Measurements from ENCODE around the gene NASP. TPM values are rescaled to one million over a fixed set of nuclear protein-coding genes. Genes with fewer than 3 reads are reported as not detected.
"Not testable (repeated sequence)": the region's sequence is repeated elsewhere in the genome, so short reads cannot be mapped to it uniquely, and the experiment has no call there.

NASP gene
- total RNA-seq, 3 donors from 2014 or later (not counting 1 experiment from before 2014, with no cell fraction given), result 109 to 171 (median 121) TPM

GRCh38 chr1:45589861-45590260 lies 6.0 kb downstream of the NASP start:
- no peak for ATAC-seq
- Mint-ChIP-seq H3K36me3 (no peaks in the 10 kb centered on the region), H3K27me3 (ENCODE audit: low read depth in 2 of 2) (no peaks in the 10 kb centered on the region), H3K4me1 (peaks cover 30 to 31% of the 10 kb centered on the region in 2 donors), H3K9me3 (no peaks in the 10 kb centered on the region), H3K27ac (no peak overlapping the region), H3K4me3 (no peak overlapping the region)
- DNase-seq, result no peak
- Histone ChIP-seq H3K27me3 (ENCODE audit: control insufficient read depth, insufficient read depth, low read length) (no peaks in the 10 kb centered on the region), H3K4me3 (ENCODE audit: low read length) (no peak overlapping the region), H3K9me3 (ENCODE audit: control insufficient read depth, insufficient read depth, low read length) (no peaks in the 10 kb centered on the region), H3K36me3 (ENCODE audit: control insufficient read depth, insufficient read depth, low read length) (peaks cover 16% of the 10 kb centered on the region), H3K27ac (ENCODE audit: low read length) (no peak overlapping the region), H3K4me1 (ENCODE audit: control insufficient read depth, insufficient read depth, low read length) (peaks cover 21% of the 10 kb centered on the region)
- 46% methylated on average over 1 of the region's 1 CpG for WGBS (ENCODE audit: insufficient coverage)
- intact Hi-C loops (cut with micrococcal nuclease), result loop anchor here (10.0 kb wide), 1 partner anchor 855 kb away; the partner anchor contains the start of genes KIF2C and RNU5D-1
- TF ChIP-seq CTCF (IDR thresholded peaks at IDR 0.05), result no peak

- Mint-ChIP-seq H3K4me3 (no peak overlapping the region), H3K27me3 (ENCODE audit: low read depth in 2 of 2) (no peaks in the 10 kb centered on the region), H3K36me3 (no peaks in the 10 kb centered on the region), H3K4me1 (peaks cover 13 to 18% of the 10 kb centered on the region in 2 donors), H3K27ac (no peak overlapping the region), H3K9me3 (no peaks in the 10 kb centered on the region)
- Histone ChIP-seq H3K4me1 (ENCODE audit: control insufficient read depth, insufficient read depth, low read length) (no peaks in the 10 kb centered on the region), H3K9me3 (ENCODE audit: control insufficient read depth, insufficient read depth, low read length) (no peaks in the 10 kb centered on the region), H3K36me3 (ENCODE audit: control insufficient read depth, insufficient read depth, low read length) (peaks cover 26% of the 10 kb centered on the region), H3K4me3 (ENCODE audit: low read length) (no peak overlapping the region), H3K27me3 (ENCODE audit: control insufficient read depth, insufficient read depth, low read length) (no peaks in the 10 kb centered on the region), H3K27ac (ENCODE audit: low read length) (no peak overlapping the region)
- TF ChIP-seq CTCF (IDR thresholded peaks at IDR 0.05), result no peak
- DNase-seq (no peak), ATAC-seq (no peak)
- 94% methylated on average over 4 of the region's 4 CpGs for WGBS (ENCODE audit: insufficient coverage)
- intact Hi-C loops (cut with micrococcal nuclease), result no loop called here
Observed at GRCh38 chr1:45594412-45594811, 10.6 kb downstream of the NASP start.

- H3K4me3 ChIP-seq (ENCODE audit: low read length); H3K27me3 Mint-ChIP-seq (ENCODE audit: low read depth in 2 of 2); H3K4me3 Mint-ChIP-seq; H3K27ac ChIP-seq (ENCODE audit: low read length); intact Hi-C loops (cut with micrococcal nuclease); ATAC-seq; H3K36me3 Mint-ChIP-seq; H3K4me1 ChIP-seq (ENCODE audit: control insufficient read depth, insufficient read depth, low read length); H3K27me3 ChIP-seq (ENCODE audit: control insufficient read depth, insufficient read depth, low read length); H3K9me3 ChIP-seq (ENCODE audit: control insufficient read depth, insufficient read depth, low read length); DNase-seq; H3K9me3 Mint-ChIP-seq: not testable (repeated sequence)
- Mint-ChIP-seq H3K4me1 (peaks cover 25 to 37% of the 10 kb centered on the region in 2 donors), H3K27ac (peak overlapping the region in 1 of 2 donors; percentile 41)
- peaks cover 24% of the 10 kb centered on the region for H3K36me3 ChIP-seq (ENCODE audit: control insufficient read depth, insufficient read depth, low read length)
- 96% methylated on average over 8 of the region's 8 CpGs for WGBS (ENCODE audit: insufficient coverage)
Observed at GRCh38 chr1:45596765-45597164, 12.9 kb downstream of the NASP start.

- Mint-ChIP-seq H3K9me3 (no peaks in the 10 kb centered on the region), H3K4me3 (no peak overlapping the region), H3K4me1 (peaks cover 29 to 38% of the 10 kb centered on the region in 2 donors), H3K27ac (no peak overlapping the region), H3K36me3 (peaks cover 17% of the 10 kb centered on the region), H3K27me3 (ENCODE audit: low read depth in 2 of 2) (no peaks in the 10 kb centered on the region)
- H3K9me3 ChIP-seq (ENCODE audit: control insufficient read depth, insufficient read depth, low read length), result no peaks in the 10 kb centered on the region
- no peak overlapping the region for H3K27ac ChIP-seq (ENCODE audit: low read length)
- TF ChIP-seq CTCF (IDR thresholded peaks at IDR 0.05), result no peak
- WGBS (ENCODE audit: insufficient coverage), result 100% methylated on average over 2 of the region's 2 CpGs
- no peak overlapping the region for H3K4me3 ChIP-seq (ENCODE audit: low read length)
- H3K27me3 ChIP-seq (ENCODE audit: control insufficient read depth, insufficient read depth, low read length), result no peaks in the 10 kb centered on the region
- no peak for DNase-seq
- ATAC-seq, result no peak
- peaks cover 48% of the 10 kb centered on the region for H3K36me3 ChIP-seq (ENCODE audit: control insufficient read depth, insufficient read depth, low read length)
- H3K4me1 ChIP-seq (ENCODE audit: control insufficient read depth, insufficient read depth, low read length), result no peaks in the 10 kb centered on the region
- intact Hi-C loops (cut with micrococcal nuclease), result no loop called here
Observed at GRCh38 chr1:45604239-45604638, 20.4 kb downstream of the NASP start.
